VCaP (cell line): Measurements from ENCODE around the gene ALPP.
"Not testable (repeated sequence)": the region's sequence is repeated elsewhere in the genome, so short reads cannot be mapped to it uniquely, and the experiment has no call there.

Experiments
- H3K27ac ChIP-seq: fragments of 450-650 bp; 2 replicates; pipeline ENCODE4 v1.5.1; 2017
- TF ChIP-seq, protein P1 (sequence below): fragments of 450-650 bp; conservative IDR thresholded peaks from 2 replicates; pipeline ENCODE4 v1.5.1; 2017; ENCODE audit warnings: mild to moderate bottlenecking, moderate library complexity

ALPP gene

DNA sequence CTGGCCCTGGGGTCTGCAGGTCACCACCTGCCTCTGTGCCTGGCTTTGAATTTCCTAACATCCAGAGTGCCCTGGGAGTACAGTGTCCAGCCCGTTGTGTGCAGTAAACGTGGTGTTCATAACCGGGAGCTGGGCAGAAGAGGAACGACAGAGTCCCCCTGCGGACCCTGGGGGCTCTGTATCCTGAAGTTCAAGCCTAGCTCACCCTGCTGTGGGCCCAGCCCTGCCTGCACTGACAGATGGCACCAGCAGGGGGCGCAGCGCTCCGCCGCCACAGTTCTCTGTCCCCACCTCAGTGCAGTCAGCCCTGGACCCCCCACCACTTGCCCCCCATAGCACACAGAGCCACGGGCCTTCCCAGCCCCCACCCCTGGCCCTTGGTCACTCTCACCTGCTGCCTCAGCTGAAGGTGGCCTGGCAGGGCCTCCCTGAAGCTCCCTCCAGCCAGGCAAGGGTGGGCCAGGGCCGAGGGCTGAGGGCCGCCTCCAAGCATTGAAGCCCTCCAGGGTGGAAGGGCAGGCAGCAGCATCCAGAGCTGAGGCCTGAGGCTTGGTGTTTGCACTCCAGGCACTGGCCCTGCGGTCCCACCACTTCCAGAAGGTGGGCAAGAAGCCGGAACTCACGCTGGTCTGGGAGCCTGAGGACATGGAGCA, 43.2 kb upstream of the ALPP start:
- not testable (repeated sequence) for H3K27ac ChIP-seq
- TF ChIP-seq, protein P1, sequence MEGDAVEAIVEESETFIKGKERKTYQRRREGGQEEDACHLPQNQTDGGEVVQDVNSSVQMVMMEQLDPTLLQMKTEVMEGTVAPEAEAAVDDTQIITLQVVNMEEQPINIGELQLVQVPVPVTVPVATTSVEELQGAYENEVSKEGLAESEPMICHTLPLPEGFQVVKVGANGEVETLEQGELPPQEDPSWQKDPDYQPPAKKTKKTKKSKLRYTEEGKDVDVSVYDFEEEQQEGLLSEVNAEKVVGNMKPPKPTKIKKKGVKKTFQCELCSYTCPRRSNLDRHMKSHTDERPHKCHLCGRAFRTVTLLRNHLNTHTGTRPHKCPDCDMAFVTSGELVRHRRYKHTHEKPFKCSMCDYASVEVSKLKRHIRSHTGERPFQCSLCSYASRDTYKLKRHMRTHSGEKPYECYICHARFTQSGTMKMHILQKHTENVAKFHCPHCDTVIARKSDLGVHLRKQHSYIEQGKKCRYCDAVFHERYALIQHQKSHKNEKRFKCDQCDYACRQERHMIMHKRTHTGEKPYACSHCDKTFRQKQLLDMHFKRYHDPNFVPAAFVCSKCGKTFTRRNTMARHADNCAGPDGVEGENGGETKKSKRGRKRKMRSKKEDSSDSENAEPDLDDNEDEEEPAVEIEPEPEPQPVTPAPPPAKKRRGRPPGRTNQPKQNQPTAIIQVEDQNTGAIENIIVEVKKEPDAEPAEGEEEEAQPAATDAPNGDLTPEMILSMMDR = peak; percentile 59

GRCh38 chr2:232335859-232336215, 42.7 kb upstream of the ALPP start:
- TF ChIP-seq, protein P1 = no peak
- H3K27ac ChIP-seq = no peak overlapping the region

DNA sequence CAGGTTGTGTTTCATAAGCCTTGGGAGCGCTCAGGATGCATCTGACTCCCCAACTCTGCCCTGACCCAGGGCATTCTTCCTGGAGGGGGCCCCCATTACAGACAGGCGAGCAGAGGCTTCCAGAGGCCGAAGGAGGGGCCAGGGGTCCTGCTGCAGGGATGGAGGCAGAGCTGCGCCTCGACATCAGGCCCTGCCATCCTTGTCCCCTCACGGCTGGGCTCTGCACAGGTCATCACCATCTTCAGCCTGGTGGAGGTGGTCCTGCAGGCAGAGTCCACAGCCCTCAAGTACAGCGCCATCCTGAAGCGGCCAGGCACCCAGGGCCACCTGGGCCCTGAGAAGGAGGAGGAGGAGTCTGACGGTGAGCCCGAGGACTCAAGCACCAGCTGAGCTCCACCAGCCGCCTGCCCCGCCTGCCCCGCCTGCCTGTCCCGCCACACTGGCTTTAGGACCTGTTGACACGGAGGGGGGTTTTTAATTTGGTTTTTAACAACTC, 42.3 kb upstream of the ALPP start:
- TF ChIP-seq, protein P1 = no peak
- no peak overlapping the region for H3K27ac ChIP-seq

- H3K27ac ChIP-seq = no peak overlapping the region
- TF ChIP-seq, protein P1 = no peak
Observed at GRCh38 chr2:232336981-232337720, 41.4 kb upstream of the ALPP start.

DNA sequence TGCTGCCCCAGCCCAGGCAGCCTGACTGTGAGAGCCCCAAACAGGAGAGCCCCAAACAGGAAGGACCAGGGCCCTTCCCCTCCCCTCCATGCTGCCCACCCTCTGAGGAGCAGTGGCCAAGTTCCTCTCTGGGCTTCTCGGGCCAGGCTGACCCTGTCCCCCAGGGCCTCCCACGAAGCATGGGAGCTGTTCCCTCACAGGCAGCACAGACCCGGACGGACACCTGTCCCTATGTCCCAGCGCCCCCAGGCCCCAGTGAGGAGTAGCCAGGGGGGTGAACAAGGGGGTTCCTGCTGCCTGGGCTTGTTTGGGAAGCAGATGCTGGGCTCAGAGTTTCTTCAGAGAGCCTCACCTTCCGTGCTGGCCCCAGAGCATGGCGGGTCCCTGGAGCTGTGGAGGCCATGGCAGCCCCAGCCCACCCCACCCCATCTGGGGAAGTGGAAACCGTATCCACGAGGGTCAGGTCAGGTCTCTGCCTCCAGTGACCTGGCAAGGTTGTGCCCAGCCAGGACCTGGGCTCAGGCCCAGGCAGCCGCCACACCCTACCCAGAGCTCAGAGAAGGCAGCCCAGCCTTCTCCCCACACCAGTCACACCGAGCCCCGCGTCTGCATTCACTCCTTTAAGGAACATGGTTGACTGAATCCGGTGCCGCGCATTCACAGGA, 40.3 kb upstream of the ALPP start:
- not testable (repeated sequence) for H3K27ac ChIP-seq

GRCh38 chr2:232338759-232339106, 39.8 kb upstream of the ALPP start:
- H3K27ac ChIP-seq = no peak overlapping the region
- TF ChIP-seq, protein P1 = no peak

DNA sequence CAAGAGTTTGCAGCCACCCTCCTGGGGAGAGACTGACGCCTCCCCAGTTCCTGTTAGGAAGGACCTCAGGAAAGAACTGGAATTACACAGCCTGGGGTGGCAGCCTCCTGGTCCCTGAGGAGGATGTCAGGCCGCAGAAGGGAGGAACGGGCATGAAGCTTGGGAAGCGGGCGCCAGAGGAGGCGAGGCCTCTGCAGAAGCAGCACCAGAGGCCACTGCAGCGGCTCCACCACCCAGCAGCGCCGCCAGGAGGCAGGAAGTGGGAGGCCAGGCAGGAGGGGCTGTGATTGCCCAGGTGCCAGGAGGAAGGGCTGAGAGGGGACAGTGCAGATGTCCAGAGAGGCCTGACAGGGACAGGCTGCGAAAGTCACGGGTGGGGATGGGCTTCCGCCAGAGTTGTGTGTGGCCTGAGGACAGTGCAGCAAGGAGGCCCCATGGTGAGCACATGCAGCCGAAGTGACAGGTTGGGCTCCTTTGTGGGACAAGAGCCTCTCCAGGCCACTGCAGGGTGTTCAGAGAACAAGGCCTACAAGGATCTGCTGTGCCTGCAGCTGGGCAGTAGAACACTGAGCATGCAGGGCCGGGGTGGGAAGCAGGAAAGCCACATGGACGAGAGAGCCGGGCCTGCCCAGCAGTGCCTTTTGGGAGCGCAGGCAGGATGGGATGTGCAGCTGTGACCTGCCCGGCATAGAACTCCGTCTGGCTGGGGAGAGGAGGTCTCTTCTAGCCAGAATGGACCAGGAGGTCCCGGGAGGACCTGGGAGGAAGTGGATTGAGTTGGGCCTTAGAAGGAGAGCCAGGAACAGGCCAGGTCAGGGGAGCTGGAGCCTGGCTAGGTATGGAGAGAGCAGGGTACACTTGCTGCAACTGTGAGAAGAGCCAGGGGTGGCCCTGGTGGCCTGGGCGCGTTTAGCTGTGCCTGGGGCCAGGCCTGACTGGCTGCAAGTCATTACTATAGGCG, 39.1 kb upstream of the ALPP start:
- no peak overlapping the region for H3K27ac ChIP-seq
- TF ChIP-seq, protein P1 = no peak
